Activated T-cell treated with anti-CD3 and anti-CD28 coated beads, Interleukin-2, amount 50 U/mL, for 72 hours (primary cell): ENCODE data around the gene COBLL1. TPM values are rescaled to one million over a fixed set of nuclear protein-coding genes. Genes with fewer than 3 reads are reported as not detected.

Experiments
- ATAC-seq, 2 donors: fragments of 150-1000 bp; cut with Tn5 transposase; replicated peaks in 1 of 2; 2 replicates each; pipeline ENCODE4 v1.10.0; 2021; ENCODE audit warnings: moderate library complexity in 2 of 2, mild to moderate bottlenecking in 1 of 2
- DNase-seq, 2 donors: peaks; one replicate each; pipeline ENCODE4 v3.0.0; 2021 to 2022; ENCODE audit warnings: mixed read lengths in 1 of 2
- H3K27ac Mint-ChIP-seq: one replicate; pipeline ENCODE4 v1.8.0; 2022; ENCODE audit warnings: mild to moderate bottlenecking, moderate library complexity, mixed read lengths
- H3K27me3 Mint-ChIP-seq: one replicate; pipeline ENCODE4 v1.8.0; 2022; ENCODE audit warnings: low read depth, mixed read lengths
- H3K36me3 Mint-ChIP-seq, 2 donors: one replicate each; pipeline ENCODE4 v1.8.0; 2022; ENCODE audit warnings: mixed read lengths in 2 of 2, mild to moderate bottlenecking in 1 of 2; ENCODE audit not compliant: insufficient read depth in 2 of 2
- H3K4me1 Mint-ChIP-seq: one replicate; pipeline ENCODE4 v1.8.0; 2022; ENCODE audit warnings: low read depth, mixed read lengths
- H3K4me3 Mint-ChIP-seq, 2 donors: one replicate each; pipeline ENCODE4 v1.8.0; 2022; ENCODE audit warnings: mild to moderate bottlenecking in 2 of 2, mixed read lengths in 2 of 2, moderate library complexity in 2 of 2
- H3K9me3 Mint-ChIP-seq, 2 donors: one replicate each; pipeline ENCODE4 v1.8.0; 2022; ENCODE audit warnings: mixed read lengths in 2 of 2
- total RNA-seq, 2 donors: library from RNA; stranded (reverse); gene quantifications; one replicate each; pipeline ENCODE4 v1.2.3, GENCODE V29; 2022

COBLL1 gene
- total RNA-seq, 2 donors from 2014 or later, result 0.23 to 0.58 TPM

- Mint-ChIP-seq H3K27ac (no peak overlapping the region), H3K27me3 (no peaks in the 10 kb centered on the region), H3K4me1 (no peaks in the 10 kb centered on the region), H3K36me3 (no peaks in the 10 kb centered on the region), H3K9me3 (peaks cover 0 to 5% of the 10 kb centered on the region in 2 donors), H3K4me3 (no peak overlapping the region)
- no peak for ATAC-seq
- no peak for DNase-seq
Measured at GRCh38 chr2:164669291-164669690, 172.3 kb downstream of the COBLL1 start.

- Mint-ChIP-seq H3K4me3 (no peak overlapping the region), H3K9me3 (peaks cover 0 to 5% of the 10 kb centered on the region in 2 donors), H3K27me3 (no peaks in the 10 kb centered on the region), H3K27ac (no peak overlapping the region), H3K4me1 (no peaks in the 10 kb centered on the region), H3K36me3 (no peaks in the 10 kb centered on the region)
- ATAC-seq (no peak), DNase-seq (no peak)
Measured at GRCh38 chr2:164667566-164667965, 174.1 kb downstream of the COBLL1 start.

GRCh38 chr2:164664070-164664469, 177.6 kb downstream of the COBLL1 start:
- Mint-ChIP-seq H3K27ac (no peak overlapping the region), H3K9me3 (peaks cover 0 to 5% of the 10 kb centered on the region in 2 donors), H3K4me3 (no peak overlapping the region), H3K27me3 (no peaks in the 10 kb centered on the region), H3K36me3 (no peaks in the 10 kb centered on the region), H3K4me1 (no peaks in the 10 kb centered on the region)
- DNase-seq, result no peak
- no peak for ATAC-seq

- H3K4me3 Mint-ChIP-seq, result no peak overlapping the region
- H3K36me3 Mint-ChIP-seq, result no peaks in the 10 kb centered on the region
- H3K27ac Mint-ChIP-seq, result no peak overlapping the region
- H3K27me3 Mint-ChIP-seq, result no peaks in the 10 kb centered on the region
- H3K4me1 Mint-ChIP-seq, result no peaks in the 10 kb centered on the region
- ATAC-seq (no peak), DNase-seq (no peak)
- peaks cover 0 to 5% of the 10 kb centered on the region in 2 donors for H3K9me3 Mint-ChIP-seq
Measured at GRCh38 chr2:164662868-164663631, 178.6 kb downstream of the COBLL1 start.

- no peaks in the 10 kb centered on the region for H3K4me1 Mint-ChIP-seq
- H3K9me3 Mint-ChIP-seq, result peaks cover 0 to 5% of the 10 kb centered on the region in 2 donors
- no peaks in the 10 kb centered on the region for H3K36me3 Mint-ChIP-seq
- H3K27ac Mint-ChIP-seq, result no peak overlapping the region
- DNase-seq, result no peak
- no peak overlapping the region for H3K4me3 Mint-ChIP-seq
- ATAC-seq, result no peak
- no peaks in the 10 kb centered on the region for H3K27me3 Mint-ChIP-seq
Measured at GRCh38 chr2:164662066-164662465, 179.6 kb downstream of the COBLL1 start.

GRCh38 chr2:164661349-164661748, 180.3 kb downstream of the COBLL1 start:
- Mint-ChIP-seq H3K27ac (no peak overlapping the region), H3K9me3 (peaks cover 0 to 5% of the 10 kb centered on the region in 2 donors), H3K27me3 (no peaks in the 10 kb centered on the region), H3K4me1 (no peaks in the 10 kb centered on the region), H3K36me3 (no peaks in the 10 kb centered on the region), H3K4me3 (no peak overlapping the region)
- DNase-seq, result no peak
- no peak for ATAC-seq

GRCh38 chr2:164657129-164657528, 184.5 kb downstream of the COBLL1 start:
- no peaks in the 10 kb centered on the region for H3K4me1 Mint-ChIP-seq
- H3K9me3 Mint-ChIP-seq, result peaks cover 4 to 7% of the 10 kb centered on the region in 2 donors
- DNase-seq (no peak), ATAC-seq (no peak)
- H3K27me3 Mint-ChIP-seq, result no peaks in the 10 kb centered on the region
- H3K36me3 Mint-ChIP-seq, result peaks cover 0 to 2% of the 10 kb centered on the region in 2 donors
- no peak overlapping the region for H3K27ac Mint-ChIP-seq
- H3K4me3 Mint-ChIP-seq, result no peak overlapping the region

GRCh38 chr2:164655750-164656149, 185.9 kb downstream of the COBLL1 start:
- Mint-ChIP-seq H3K27me3 (no peaks in the 10 kb centered on the region), H3K36me3 (peaks cover 0 to 2% of the 10 kb centered on the region in 2 donors), H3K4me3 (no peak overlapping the region), H3K4me1 (no peaks in the 10 kb centered on the region), H3K27ac (no peak overlapping the region), H3K9me3 (peaks cover 7% of the 10 kb centered on the region in 2 donors)
- ATAC-seq (no peak), DNase-seq (no peak)

- peaks cover 9% of the 10 kb centered on the region in 2 donors for H3K9me3 Mint-ChIP-seq
- H3K27ac Mint-ChIP-seq, result no peak overlapping the region
- ATAC-seq (no peak), DNase-seq (no peak)
- peaks cover 0 to 2% of the 10 kb centered on the region in 2 donors for H3K36me3 Mint-ChIP-seq
- no peak overlapping the region for H3K4me3 Mint-ChIP-seq
- no peaks in the 10 kb centered on the region for H3K4me1 Mint-ChIP-seq
- no peaks in the 10 kb centered on the region for H3K27me3 Mint-ChIP-seq
Measured at GRCh38 chr2:164655336-164655735, 186.3 kb downstream of the COBLL1 start.

GRCh38 chr2:164651361-164651760, 190.3 kb downstream of the COBLL1 start:
- no peak for ATAC-seq
- Mint-ChIP-seq H3K4me3 (no peak overlapping the region), H3K4me1 (no peaks in the 10 kb centered on the region)

GRCh38 chr2:164644036-164644700, 197.5 kb downstream of the COBLL1 start:
- DNase-seq, result no peak

More at GRCh38 chr2:164651361-164651760, 190.3 kb downstream of the COBLL1 start:
- Mint-ChIP-seq H3K9me3 (peaks cover 11 to 16% of the 10 kb centered on the region in 2 donors), H3K27me3 (no peaks in the 10 kb centered on the region), H3K36me3 (peaks cover 0 to 2% of the 10 kb centered on the region in 2 donors), H3K27ac (no peak overlapping the region)
- DNase-seq, result no peak

GRCh38 chr2:164642946-164643555, 198.6 kb downstream of the COBLL1 start:
- no peak for DNase-seq
- no peaks in the 10 kb centered on the region for H3K36me3 Mint-ChIP-seq
- H3K9me3 Mint-ChIP-seq, result peaks cover under 1 to 3% of the 10 kb centered on the region in 2 donors
- H3K4me3 Mint-ChIP-seq, result no peak overlapping the region
- H3K27me3 Mint-ChIP-seq, result no peaks in the 10 kb centered on the region
- ATAC-seq, result no peak
- no peaks in the 10 kb centered on the region for H3K4me1 Mint-ChIP-seq
- H3K27ac Mint-ChIP-seq, result no peak overlapping the region

More at GRCh38 chr2:164644036-164644700, 197.5 kb downstream of the COBLL1 start:
- Mint-ChIP-seq H3K36me3 (no peaks in the 10 kb centered on the region), H3K27ac (no peak overlapping the region), H3K27me3 (no peaks in the 10 kb centered on the region), H3K9me3 (peaks cover 2 to 3% of the 10 kb centered on the region in 2 donors), H3K4me1 (no peaks in the 10 kb centered on the region), H3K4me3 (no peak overlapping the region)
- ATAC-seq, result no peak

- H3K27me3 Mint-ChIP-seq, result no peaks in the 10 kb centered on the region
- no peak overlapping the region for H3K27ac Mint-ChIP-seq
- H3K9me3 Mint-ChIP-seq, result peaks cover 1 to 5% of the 10 kb centered on the region in 2 donors
- ATAC-seq (no peak), DNase-seq (no peak)
- no peak overlapping the region for H3K4me3 Mint-ChIP-seq
- no peaks in the 10 kb centered on the region for H3K36me3 Mint-ChIP-seq
- no peaks in the 10 kb centered on the region for H3K4me1 Mint-ChIP-seq
Measured at GRCh38 chr2:164642268-164642667, 199.4 kb downstream of the COBLL1 start.
